CD4-positive, alpha-beta T cell (primary cell): ENCODE results near the gene RNASE8. TPM values are rescaled to one million over a fixed set of nuclear protein-coding genes. Genes with fewer than 3 reads are reported as not detected.

Experiments
- ATAC-seq: fragments of 200-7000 bp; cut with Tn5 transposase; one replicate; pipeline ENCODE4 v1.10.0; 2022; ENCODE audit warnings: mild to moderate bottlenecking; ENCODE audit not compliant: poor library complexity
- CTCF ChIA-PET: fragments of 350-600 bp; sonication (Branson Sonifier 250); formaldehyde crosslinking; loops from one replicate; lab custom pipeline; 2021; ENCODE audit warnings: antibody characterized with exemption, inconsistent platforms; lab: Charles Lee
- POLR2A ChIA-PET: fragments of 350-600 bp; sonication (Branson Sonifier 250); formaldehyde crosslinking; loops from one replicate; lab custom pipeline; 2021; ENCODE audit warnings: antibody characterized with exemption, inconsistent platforms; lab: Charles Lee
- DNase-seq, 14 experiments: peaks; one replicate each; pipeline ENCODE4 v3.0.0-alpha.2; 2013 to 2020; ENCODE audit warnings: mixed read lengths in 2 of 14
- H3K27ac ChIP-seq, 2 donors: one replicate each; pipeline versions ENCODE4 v1.5.1 to v1.7.0; 2013; ENCODE audit warnings: low read length in 2 of 2, low read depth in 1 of 2, mild to moderate bottlenecking in 1 of 2
- H3K27me3 ChIP-seq, 2 experiments: 1 replicate in 1 of 2; 2 replicates in 1 of 2; pipeline versions ENCODE4 v1.6.1 to v1.7.0; 2013; ENCODE audit warnings: low read length in 2 of 2, control low read depth in 1 of 2, mild to moderate bottlenecking in 1 of 2, moderate library complexity in 1 of 2; ENCODE audit not compliant: insufficient read depth in 2 of 2, control insufficient read depth in 1 of 2
- H3K36me3 ChIP-seq: one replicate; pipeline ENCODE4 v1.6.1; 2013; ENCODE audit warnings: low read length, control low read depth; ENCODE audit not compliant: insufficient read depth
- H3K4me1 ChIP-seq: one replicate; pipeline ENCODE4 v1.6.1; 2013; ENCODE audit warnings: low read length, control low read depth; ENCODE audit not compliant: insufficient read depth
- H3K4me3 ChIP-seq: one replicate; pipeline ENCODE4 v1.5.1; 2013; ENCODE audit warnings: mild to moderate bottlenecking, low read length, moderate library complexity
- H3K9me3 ChIP-seq, 2 experiments: 1 replicate in 1 of 2; 2 replicates in 1 of 2; pipeline versions ENCODE4 v1.6.1 to v1.7.0; 2013; ENCODE audit warnings: low read length in 2 of 2, mild to moderate bottlenecking in 2 of 2, control low read depth in 1 of 2, moderate library complexity in 1 of 2; ENCODE audit not compliant: control insufficient read depth in 1 of 2, insufficient read depth in 1 of 2
- H3K27ac Mint-ChIP-seq: one replicate; pipeline ENCODE4 v1.8.0; 2020; ENCODE audit warnings: mixed read lengths
- H3K27me3 Mint-ChIP-seq: one replicate; pipeline ENCODE4 v1.8.0; 2021; ENCODE audit warnings: mixed read lengths
- H3K36me3 Mint-ChIP-seq: one replicate; pipeline ENCODE4 v1.8.0; 2021; ENCODE audit warnings: low read depth, mixed read lengths
- H3K4me1 Mint-ChIP-seq: one replicate; pipeline ENCODE4 v1.8.0; 2021; ENCODE audit warnings: low read depth, mixed read lengths
- H3K4me3 Mint-ChIP-seq: one replicate; pipeline ENCODE4 v1.8.0; 2020; ENCODE audit warnings: mild to moderate bottlenecking, mixed read lengths
- H3K9me3 Mint-ChIP-seq: one replicate; pipeline ENCODE4 v1.8.0; 2020; ENCODE audit warnings: mixed read lengths
- intact Hi-C, 2 experiments: fragments of 100-400 bp; cut with DNase I in 1 of 2; cut with micrococcal nuclease in 1 of 2; formaldehyde crosslinking; loops; one replicate each; pipeline versions ENCODE4 v1.15.1 to v1.9.0; 2023 to 2025; cut with DNase I, micrococcal nuclease
- total RNA-seq, 174 experiments: library from RNA in 2 of 174; stranded (reverse) in 2 of 174; gene quantifications; one replicate each; pipeline ENCODE4 v1.2.3 and lab custom pipeline; 2021 to 2026
- TF ChIP-seq, protein P1 (sequence below): fragments of 200-600 bp; IDR thresholded peaks from one replicate; pipeline ENCODE4 v1.8.0; 2022; ENCODE audit warnings: antibody characterized with exemption, mild to moderate bottlenecking

The RNASE8 gene
- total RNA-seq, 2 experiments from 2014 or later = not detected

DNA sequence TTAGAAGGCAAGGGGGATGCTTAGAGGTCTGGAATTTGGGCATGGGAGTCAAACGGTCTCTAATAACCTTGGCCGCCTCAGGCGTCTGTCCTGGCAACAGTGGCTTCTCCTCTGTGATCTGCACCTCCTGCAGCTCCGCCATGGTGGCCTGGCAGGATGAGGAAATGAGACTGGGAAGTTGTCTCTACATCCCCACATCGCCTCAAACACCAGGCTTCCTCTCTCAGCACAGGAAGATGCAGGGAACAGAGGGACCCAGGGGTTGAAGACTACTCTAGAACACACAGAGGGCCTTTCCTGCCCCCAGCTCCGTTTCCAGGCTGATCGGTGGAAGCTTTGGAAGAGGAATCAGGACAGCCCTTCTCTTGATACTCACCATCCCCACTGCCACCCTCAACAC, 34.4 kb upstream of the RNASE8 start:
- H3K4me1 Mint-ChIP-seq = peaks cover 21% of the 10 kb centered on the region
- peaks cover 19% of the 10 kb centered on the region for H3K36me3 ChIP-seq
- no peaks in the 10 kb centered on the region for H3K27me3 Mint-ChIP-seq
- H3K36me3 Mint-ChIP-seq = peaks cover 34% of the 10 kb centered on the region
- ATAC-seq (no peak), DNase-seq (no peak)
- no peak overlapping the region for H3K27ac ChIP-seq
- H3K4me1 ChIP-seq = peaks cover 28% of the 10 kb centered on the region
- H3K4me3 Mint-ChIP-seq = peak overlapping the region; percentile 93
- H3K9me3 ChIP-seq = no peaks in the 10 kb centered on the region
- no peak overlapping the region for H3K4me3 ChIP-seq
- POLR2A ChIA-PET = interaction anchor here (2.4 kb wide), 1 partner anchor 8 kb away, joined by 19 read pairs; no protein-coding TSS in a partner anchor
- no peaks in the 10 kb centered on the region for H3K9me3 Mint-ChIP-seq
- CTCF ChIA-PET = interaction anchor here (1.4 to 2.5 kb wide), 3 partner anchors 8 to 81 kb away, joined by 3 to 14 read pairs (median 8); no protein-coding TSS in a partner anchor
- intact Hi-C loops = no loop called here
- no peak overlapping the region for H3K27ac Mint-ChIP-seq
- no peaks in the 10 kb centered on the region for H3K27me3 ChIP-seq
- TF ChIP-seq, protein P1, sequence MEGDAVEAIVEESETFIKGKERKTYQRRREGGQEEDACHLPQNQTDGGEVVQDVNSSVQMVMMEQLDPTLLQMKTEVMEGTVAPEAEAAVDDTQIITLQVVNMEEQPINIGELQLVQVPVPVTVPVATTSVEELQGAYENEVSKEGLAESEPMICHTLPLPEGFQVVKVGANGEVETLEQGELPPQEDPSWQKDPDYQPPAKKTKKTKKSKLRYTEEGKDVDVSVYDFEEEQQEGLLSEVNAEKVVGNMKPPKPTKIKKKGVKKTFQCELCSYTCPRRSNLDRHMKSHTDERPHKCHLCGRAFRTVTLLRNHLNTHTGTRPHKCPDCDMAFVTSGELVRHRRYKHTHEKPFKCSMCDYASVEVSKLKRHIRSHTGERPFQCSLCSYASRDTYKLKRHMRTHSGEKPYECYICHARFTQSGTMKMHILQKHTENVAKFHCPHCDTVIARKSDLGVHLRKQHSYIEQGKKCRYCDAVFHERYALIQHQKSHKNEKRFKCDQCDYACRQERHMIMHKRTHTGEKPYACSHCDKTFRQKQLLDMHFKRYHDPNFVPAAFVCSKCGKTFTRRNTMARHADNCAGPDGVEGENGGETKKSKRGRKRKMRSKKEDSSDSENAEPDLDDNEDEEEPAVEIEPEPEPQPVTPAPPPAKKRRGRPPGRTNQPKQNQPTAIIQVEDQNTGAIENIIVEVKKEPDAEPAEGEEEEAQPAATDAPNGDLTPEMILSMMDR = no peak

DNA sequence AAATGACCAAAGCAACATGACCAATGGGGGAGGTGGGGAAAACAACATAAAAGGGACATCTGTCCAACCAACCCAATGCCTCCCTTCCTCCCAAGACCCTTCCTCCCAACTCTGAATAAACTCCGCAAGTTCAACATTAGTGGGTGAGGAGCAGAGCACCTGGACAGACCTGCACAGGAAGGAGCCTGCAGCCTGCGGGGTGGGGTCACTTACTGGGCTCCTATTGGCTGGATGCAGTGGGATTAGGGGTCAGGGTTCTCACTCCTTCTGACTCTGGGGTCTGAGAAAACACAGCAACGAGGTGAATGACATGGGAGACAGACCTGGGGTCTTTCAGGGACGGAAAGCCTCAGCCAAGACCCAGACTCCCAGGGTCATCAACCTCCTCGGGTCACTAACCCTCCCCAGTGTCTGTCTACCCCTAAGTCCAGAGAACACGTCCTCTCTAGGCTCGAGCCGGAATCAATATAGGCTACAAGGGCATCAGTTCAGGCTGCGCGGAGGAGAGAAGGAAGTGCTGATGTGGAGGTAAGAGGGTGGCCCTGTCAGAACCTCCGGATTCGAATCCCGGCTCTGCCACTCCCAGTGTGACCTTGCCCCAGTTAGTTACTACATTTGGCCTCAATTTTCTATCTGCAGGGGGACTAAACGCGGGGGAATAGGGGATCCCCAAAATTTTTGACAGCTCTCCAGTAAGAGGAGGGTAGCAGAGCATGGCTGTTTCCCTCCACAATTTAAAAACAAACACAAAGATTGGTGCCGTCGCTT, 33.6 kb upstream of the RNASE8 start:
- DNase-seq = peak in 7 of 14 experiments; percentile 13 to 45 (median 40)
- Histone ChIP-seq H3K4me3 (peak overlapping the region; percentile 94), H3K4me1 (peaks cover 28% of the 10 kb centered on the region), H3K9me3 (no peaks in the 10 kb centered on the region), H3K27me3 (no peaks in the 10 kb centered on the region), H3K27ac (no peak overlapping the region), H3K36me3 (peaks cover 15% of the 10 kb centered on the region)
- no peak for ATAC-seq
- ChIA-PET CTCF (interaction anchor here (1.1 to 2.5 kb wide), 4 partner anchors 9 to 80 kb away, joined by 3 to 14 read pairs (median 6); no protein-coding TSS in a partner anchor), POLR2A (interaction anchor here (1.1 to 2.4 kb wide), 2 partner anchors 9 to 340 kb away, joined by 3 to 19 read pairs; partner anchors contain the start of gene RNASE4)
- H3K4me1 Mint-ChIP-seq = peaks cover 21% of the 10 kb centered on the region
- H3K9me3 Mint-ChIP-seq = no peaks in the 10 kb centered on the region
- intact Hi-C loops = no loop called here
- H3K27me3 Mint-ChIP-seq = no peaks in the 10 kb centered on the region
- H3K36me3 Mint-ChIP-seq = peaks cover 26% of the 10 kb centered on the region
- TF ChIP-seq, protein P1 = no peak
- peak overlapping the region; percentile 93 for H3K4me3 Mint-ChIP-seq
- H3K27ac Mint-ChIP-seq = peak overlapping the region; percentile 74

DNA sequence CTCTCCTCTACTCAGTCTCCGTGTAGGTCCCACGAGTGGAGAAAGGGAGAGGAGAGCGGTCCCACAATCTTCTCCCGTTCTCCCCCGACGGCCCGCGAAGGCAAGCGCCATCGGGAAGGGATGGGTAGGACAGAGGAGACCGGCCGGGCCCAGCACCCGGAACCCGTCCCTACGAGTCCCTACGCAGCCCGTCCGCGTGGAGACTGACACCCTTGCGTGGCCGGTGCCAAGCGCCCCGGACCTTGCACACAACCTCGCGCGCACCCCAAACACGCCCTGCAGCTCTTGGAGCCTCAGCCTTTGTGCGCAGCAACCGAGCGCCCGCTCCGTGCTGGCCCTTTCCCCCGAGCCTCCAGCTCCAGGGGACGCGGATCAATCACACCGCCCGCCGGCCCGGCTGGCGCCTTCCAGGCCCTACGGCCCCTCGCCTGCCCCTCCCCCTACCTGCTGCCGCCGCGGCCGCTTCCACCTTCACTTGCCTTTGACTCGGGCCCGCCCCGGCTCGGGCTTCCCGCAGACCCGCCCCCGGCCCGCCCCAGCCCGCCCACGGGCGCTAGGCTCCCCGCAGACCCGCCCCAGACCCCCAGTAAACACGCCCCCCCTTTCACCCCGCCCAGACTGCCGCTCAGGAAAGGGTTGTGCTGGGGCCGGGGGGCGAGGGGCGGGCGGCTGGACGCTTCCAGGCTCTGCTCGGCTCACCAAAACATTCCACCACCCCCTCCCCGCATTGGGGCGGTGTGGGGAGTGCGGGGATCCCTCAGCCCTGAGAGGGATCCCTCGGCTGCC, 32.8 kb upstream of the RNASE8 start, which contains the start of gene NDRG2:
Gene NDRG2 (minus strand): TSS at position 477 of the 786 bp plus-strand sequence. CDS start 1,746 bp downstream, outside the sequence.
- no peaks in the 10 kb centered on the region for H3K9me3 Mint-ChIP-seq
- CTCF ChIA-PET = interaction anchor here (1.1 to 2.6 kb wide), 4 partner anchors 10 to 79 kb away, joined by 4 to 14 read pairs (median 8); no protein-coding TSS in a partner anchor
- Histone ChIP-seq H3K27me3 (no peaks in the 10 kb centered on the region), H3K9me3 (no peaks in the 10 kb centered on the region), H3K4me1 (peaks cover 28% of the 10 kb centered on the region), H3K27ac (no peak within 1 kb of the TSS), H3K36me3 (peaks cover 8% of the 10 kb centered on the region), H3K4me3 (peak within 1 kb of the TSS; percentile 94)
- DNase-seq = peak; percentile 66 to 89 (median 78)
- peak within 1 kb of the TSS; percentile 74 for H3K27ac Mint-ChIP-seq
- POLR2A ChIA-PET = interaction anchor here (1.1 to 2.4 kb wide), 2 partner anchors 9 to 341 kb away, joined by 3 to 19 read pairs; partner anchors contain the start of gene RNASE4
- ATAC-seq = peak; percentile 88
- intact Hi-C loops = no loop called here
- H3K4me1 Mint-ChIP-seq = peaks cover 21% of the 10 kb centered on the region
- TF ChIP-seq, protein P1 = no peak
- peak within 1 kb of the TSS; percentile 93 for H3K4me3 Mint-ChIP-seq
- peaks cover 18% of the 10 kb centered on the region for H3K36me3 Mint-ChIP-seq
- no peaks in the 10 kb centered on the region for H3K27me3 Mint-ChIP-seq
